COLO829 (cell line): ENCODE data around the gene CTNNA1.
A peak's percentile ranks its signal among the peaks of the same experiment; 100 is the strongest.
"Not testable (repeated sequence)": the region's sequence is repeated elsewhere in the genome, so short reads cannot be mapped to it uniquely, and the experiment has no call there.

Experiments
- DNase-seq: peaks from one replicate; pipeline ENCODE4 v3.0.0; 2012; ENCODE audit warnings: low spot score

CTNNA1 gene, protein sequence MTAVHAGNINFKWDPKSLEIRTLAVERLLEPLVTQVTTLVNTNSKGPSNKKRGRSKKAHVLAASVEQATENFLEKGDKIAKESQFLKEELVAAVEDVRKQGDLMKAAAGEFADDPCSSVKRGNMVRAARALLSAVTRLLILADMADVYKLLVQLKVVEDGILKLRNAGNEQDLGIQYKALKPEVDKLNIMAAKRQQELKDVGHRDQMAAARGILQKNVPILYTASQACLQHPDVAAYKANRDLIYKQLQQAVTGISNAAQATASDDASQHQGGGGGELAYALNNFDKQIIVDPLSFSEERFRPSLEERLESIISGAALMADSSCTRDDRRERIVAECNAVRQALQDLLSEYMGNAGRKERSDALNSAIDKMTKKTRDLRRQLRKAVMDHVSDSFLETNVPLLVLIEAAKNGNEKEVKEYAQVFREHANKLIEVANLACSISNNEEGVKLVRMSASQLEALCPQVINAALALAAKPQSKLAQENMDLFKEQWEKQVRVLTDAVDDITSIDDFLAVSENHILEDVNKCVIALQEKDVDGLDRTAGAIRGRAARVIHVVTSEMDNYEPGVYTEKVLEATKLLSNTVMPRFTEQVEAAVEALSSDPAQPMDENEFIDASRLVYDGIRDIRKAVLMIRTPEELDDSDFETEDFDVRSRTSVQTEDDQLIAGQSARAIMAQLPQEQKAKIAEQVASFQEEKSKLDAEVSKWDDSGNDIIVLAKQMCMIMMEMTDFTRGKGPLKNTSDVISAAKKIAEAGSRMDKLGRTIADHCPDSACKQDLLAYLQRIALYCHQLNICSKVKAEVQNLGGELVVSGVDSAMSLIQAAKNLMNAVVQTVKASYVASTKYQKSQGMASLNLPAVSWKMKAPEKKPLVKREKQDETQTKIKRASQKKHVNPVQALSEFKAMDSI

GRCh38 chr5:138752951-138753793 lies at the start of gene CTNNA1:
TSS of gene CTNNA1 (plus strand) at chr5:138753425. CDS start at chr5:138781925, 28,500 bp downstream.
- DNase-seq, result peak; percentile 68

DNA sequence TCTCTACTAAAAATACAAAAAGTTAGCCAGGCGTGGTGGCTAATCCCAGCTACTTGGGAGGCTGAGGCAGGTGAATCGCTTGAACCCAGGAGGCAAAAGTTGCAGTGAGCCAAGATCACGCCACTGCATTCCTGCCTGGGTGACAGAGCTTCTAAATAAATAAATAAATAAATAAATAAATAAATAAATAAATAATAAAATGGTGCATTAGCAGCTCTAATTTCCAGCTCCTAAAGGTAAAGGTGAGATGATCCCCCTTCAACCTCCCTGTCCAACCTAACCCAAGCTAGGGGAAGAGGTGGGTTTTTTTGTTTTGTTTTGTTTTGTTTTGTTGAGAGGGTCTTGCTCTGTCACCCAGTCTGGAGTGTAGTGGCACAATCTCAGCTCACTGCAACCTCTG lies 49.4 kb upstream of the CTNNA1 start:
- DNase-seq, result not testable (repeated sequence)

GRCh38 chr5:138705007-138705406 lies 48.2 kb upstream of the CTNNA1 start:
- no peak for DNase-seq

DNA sequence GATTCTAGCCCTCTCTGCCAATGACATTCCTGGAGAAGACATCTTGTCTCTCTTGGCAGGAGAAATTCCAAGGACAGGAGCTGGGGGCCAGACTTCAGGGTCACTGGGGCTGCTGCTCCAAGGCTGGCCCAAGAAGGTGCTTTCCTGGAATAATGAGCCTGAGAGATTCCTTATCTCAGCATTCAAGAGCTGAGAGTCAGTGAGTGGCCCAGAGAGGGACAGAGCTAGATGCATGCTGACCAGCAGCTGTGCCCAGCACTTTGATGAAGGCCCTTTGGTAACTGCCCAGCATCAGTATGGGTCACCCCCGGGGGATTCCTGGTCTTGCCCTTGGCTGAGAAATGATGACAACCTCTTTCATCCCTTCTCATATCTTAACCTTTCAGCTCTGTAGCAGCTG lies 47.7 kb upstream of the CTNNA1 start:
- no peak for DNase-seq

DNA sequence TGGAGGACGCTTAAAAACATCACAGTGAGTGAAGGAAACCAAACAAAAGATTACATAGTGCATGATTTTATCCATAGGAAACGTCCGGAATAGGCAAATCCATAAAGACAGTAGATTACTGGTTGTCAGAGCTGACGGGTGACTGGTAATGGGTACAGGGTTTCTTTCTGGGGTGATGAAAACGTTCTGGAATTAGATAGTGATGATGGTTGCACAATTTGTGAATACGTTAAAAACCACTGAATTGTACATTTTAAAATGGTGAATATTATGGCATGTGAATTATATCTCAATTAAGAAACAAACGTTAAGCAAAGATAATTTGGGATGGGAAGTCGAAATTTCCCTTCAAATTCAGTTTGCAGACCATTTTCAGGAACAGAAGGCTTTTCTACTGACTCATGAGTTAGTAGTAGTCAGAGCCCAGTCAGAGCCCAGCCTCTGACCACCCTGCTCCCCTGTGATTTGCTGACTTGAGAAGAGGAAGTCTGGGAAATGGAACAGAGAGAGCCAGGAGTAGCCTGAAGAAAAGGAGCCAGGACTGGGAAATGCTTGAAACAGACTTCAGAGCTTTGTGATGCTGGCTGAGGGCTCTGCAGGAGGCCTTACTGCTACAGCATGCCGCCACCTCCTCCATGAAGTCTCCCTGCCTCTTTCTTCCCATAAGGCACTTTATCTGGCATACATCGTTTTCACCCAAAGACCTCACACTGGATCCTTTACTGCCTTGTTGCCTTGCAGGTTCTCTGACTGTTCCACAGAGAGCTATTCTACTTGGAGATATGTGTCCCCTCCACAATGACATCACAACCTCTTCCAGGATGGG lies 46.4 kb upstream of the CTNNA1 start:
- DNase-seq, result no peak

GRCh38 chr5:138708791-138709190 lies 44.4 kb upstream of the CTNNA1 start:
- DNase-seq, result no peak

- DNase-seq, result no peak
These were observed 44.0 kb upstream of the CTNNA1 start for GRCh38 chr5:138709202-138709601.

DNA sequence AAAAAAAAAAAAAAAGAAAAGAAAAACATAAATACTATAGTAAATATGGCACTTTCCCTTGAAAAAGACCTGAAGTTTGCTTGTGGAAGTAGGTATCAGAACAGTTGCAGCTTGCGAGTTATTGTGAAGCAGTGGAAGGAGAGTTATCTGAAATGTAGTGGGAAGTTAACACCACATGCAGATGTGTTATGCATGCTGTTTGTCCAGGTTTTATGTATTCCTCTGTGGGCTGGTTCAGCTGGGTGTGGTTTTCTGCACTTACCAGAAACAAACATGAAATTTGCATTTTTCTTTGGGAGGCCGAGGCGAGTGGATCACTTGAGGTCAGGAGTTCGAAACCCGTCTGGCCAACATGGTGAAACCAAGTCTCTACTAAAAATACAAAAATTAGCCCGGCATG lies 42.1 kb upstream of the CTNNA1 start:
- DNase-seq, result no peak

DNA sequence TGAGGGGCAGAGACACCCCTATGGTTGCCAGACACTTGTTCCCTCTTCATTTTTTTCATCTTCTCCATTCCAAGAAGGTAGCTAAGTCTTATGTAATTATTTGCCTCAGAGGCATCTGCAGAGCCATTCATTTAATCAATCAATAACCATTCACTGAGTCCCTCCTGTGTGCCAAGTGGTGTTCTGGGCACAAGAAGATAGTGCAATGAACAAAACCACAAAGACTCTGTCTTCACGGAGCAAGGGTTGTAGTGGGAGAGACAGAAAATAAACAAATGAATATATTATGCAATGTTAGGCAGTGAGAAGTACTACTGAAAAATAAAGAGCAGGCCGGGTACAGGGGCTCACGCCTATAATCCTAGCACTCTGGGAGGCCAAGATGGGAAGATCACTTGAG lies 41.4 kb upstream of the CTNNA1 start:
- DNase-seq, result no peak

- DNase-seq, result no peak
These were observed 40.9 kb upstream of the CTNNA1 start for GRCh38 chr5:138712324-138712723.

DNA sequence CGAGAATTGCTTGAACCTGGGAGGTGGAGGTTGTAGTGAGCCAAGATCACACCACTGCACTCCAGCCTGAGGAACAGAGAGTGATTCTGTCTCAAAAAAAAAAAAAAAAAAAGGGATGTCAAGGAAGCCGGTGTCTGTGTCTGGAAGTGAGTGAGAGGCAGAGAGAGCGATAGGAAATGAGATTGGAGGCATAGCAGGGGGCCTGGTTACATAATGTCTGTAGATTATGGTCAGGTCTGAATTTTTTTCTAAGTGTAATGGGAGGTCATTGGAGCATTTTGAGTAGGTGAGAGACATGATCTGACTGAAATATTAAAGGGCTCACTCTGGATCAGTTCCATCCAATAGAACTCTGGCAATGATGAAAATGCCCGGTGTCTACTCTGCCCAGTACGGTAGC lies 40.4 kb upstream of the CTNNA1 start:
- DNase-seq, result no peak

GRCh38 chr5:138713247-138713646 lies 40.0 kb upstream of the CTNNA1 start:
- no peak for DNase-seq

- DNase-seq, result no peak
These were observed 38.5 kb upstream of the CTNNA1 start for GRCh38 chr5:138714694-138715093.

DNA sequence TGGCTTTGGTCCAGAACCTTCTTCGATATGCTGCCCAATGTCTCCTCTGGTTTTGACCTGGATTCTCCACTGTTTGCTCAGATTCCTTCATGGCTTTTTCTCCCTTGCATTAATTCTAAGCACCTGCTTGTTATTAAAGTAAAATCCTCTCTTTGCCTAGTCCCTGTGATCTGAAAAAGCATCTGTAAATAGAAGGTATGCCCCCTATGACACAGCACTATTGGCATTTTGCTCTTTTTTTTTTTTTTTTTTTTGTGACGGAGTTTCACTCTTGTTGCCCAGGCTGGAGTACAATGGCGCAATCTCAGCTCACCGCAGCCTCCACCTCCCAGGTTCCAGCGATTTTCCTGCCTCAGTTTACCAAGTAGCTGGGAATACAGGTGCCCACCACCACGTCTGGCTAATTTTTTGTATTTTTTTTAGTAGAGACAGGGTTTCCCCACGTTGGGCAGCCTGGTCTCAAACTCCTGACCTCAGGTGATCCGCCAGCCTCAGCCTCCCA lies 37.2 kb upstream of the CTNNA1 start:
- DNase-seq, result not testable (repeated sequence)

- DNase-seq, result no peak
These were observed 36.7 kb upstream of the CTNNA1 start for GRCh38 chr5:138716456-138716924.

DNA sequence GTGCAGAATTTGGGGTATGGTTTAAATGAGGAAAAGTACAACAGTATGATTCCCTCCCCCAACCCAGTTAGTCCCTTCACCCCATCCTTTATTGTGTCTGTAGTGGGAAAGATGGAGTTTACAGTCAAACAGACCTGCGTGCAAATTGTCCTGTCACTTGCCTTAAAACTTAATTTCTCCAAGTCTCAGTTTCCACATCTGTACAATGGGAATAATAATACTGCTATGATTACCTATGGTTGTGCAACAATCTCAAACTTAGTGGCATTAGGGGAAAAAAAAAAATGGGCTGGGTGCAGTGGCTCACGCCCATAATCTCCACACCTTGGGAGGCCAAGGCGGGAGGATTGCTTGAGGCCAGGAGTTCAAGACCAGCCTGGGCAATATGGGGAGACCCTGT lies 35.8 kb upstream of the CTNNA1 start:
- no peak for DNase-seq

- DNase-seq, result no peak
These were observed 33.4 kb upstream of the CTNNA1 start for GRCh38 chr5:138719811-138720210.

- no peak for DNase-seq
These were observed 32.4 kb upstream of the CTNNA1 start for GRCh38 chr5:138720840-138721239.

- no peak for DNase-seq
These were observed 31.2 kb upstream of the CTNNA1 start for GRCh38 chr5:138721979-138722378.

DNA sequence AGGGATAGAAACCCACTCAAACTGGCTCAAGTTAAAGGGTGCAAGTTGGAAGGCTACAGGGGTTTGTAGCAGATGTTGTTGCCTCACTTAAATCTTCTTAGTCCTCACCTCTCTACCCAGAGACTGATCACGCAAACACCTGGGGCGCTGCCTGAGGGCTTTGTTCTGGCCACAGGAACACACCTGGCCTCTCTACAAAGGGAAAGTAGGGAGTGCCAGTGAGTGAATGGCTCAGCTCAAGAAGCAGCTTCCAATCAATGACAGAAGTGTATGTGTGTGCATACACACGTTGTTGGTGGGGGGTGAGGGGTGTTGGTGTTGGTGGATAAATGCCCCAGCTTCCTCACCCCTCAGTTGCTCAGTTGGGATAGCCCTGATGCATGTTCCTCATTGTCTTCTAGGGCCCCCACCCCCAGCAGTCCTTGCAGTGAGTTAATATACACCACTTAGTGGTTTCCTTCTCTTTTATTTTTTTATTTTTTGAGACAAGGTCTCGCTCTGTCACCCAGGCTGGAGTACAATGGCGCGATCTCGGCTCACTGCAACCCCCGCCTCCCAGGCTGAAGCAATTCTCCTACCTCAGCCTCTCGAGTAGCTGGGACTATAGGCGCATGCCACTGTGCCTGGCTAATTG lies 30.6 kb upstream of the CTNNA1 start:
- DNase-seq, result no peak
